Measurements from ENCODE around the gene EVPL.
"Not testable (repeated sequence)": the region's sequence is repeated elsewhere in the genome, so short reads cannot be mapped to it uniquely, and the experiment has no call there.

The EVPL gene

GRCh38 chr17:76027159-76027839, at the start of gene EVPL:
Gene EVPL, minus strand, starts transcription at chr17:76027306. Its CDS starts 108 bp downstream, at chr17:76027198.
- no peak for DNase-seq

- no peak for DNase-seq
Measured at GRCh38 chr17:76076146-76076764, 49.1 kb upstream of the EVPL start.

GRCh38 chr17:76075364-76076145, 48.4 kb upstream of the EVPL start:
- no peak for DNase-seq

- DNase-seq = no peak
Measured at GRCh38 chr17:76074390-76075363, 47.6 kb upstream of the EVPL start, which contains the start of gene GALR2. Gene GALR2, plus strand, starts transcription at chr17:76074781. Its CDS starts 103 bp downstream, at chr17:76074884.

GRCh38 chr17:76072148-76072858, 45.2 kb upstream of the EVPL start, which contains the start of gene SRP68:
Gene SRP68, minus strand, starts transcription at chr17:76072517. Its CDS starts 26 bp downstream, at chr17:76072491.
- DNase-seq = peak; percentile 91

- no peak for DNase-seq
Measured at GRCh38 chr17:76071531-76072147, 44.5 kb upstream of the EVPL start.

GRCh38 chr17:76065775-76066174, 38.7 kb upstream of the EVPL start:
- no peak for DNase-seq

- DNase-seq = no peak
Measured at GRCh38 chr17:76063875-76064546, 36.9 kb upstream of the EVPL start.

GRCh38 chr17:76058264-76058663, 31.2 kb upstream of the EVPL start:
- DNase-seq = not testable (repeated sequence)

- DNase-seq = no peak
Measured at GRCh38 chr17:76056882-76057281, 29.8 kb upstream of the EVPL start.

GRCh38 chr17:76054112-76054476, 27.0 kb upstream of the EVPL start:
- peak; percentile 26 for DNase-seq

GRCh38 chr17:76053246-76054111, 26.4 kb upstream of the EVPL start:
- peak; percentile 57 for DNase-seq

GRCh38 chr17:76051561-76051960, 24.5 kb upstream of the EVPL start:
- no peak for DNase-seq

GRCh38 chr17:76050538-76051467, 23.7 kb upstream of the EVPL start:
- DNase-seq = peak; percentile 12

GRCh38 chr17:76049836-76050537, 22.9 kb upstream of the EVPL start:
- DNase-seq = no peak

- DNase-seq = no peak
Measured at GRCh38 chr17:76049239-76049638, 22.1 kb upstream of the EVPL start.

- DNase-seq = peak; percentile 69
Measured at GRCh38 chr17:76048711-76049110, 21.6 kb upstream of the EVPL start.
